Keratinocyte (primary cell): ENCODE measurements around the gene ZNF440. TPM values are rescaled to one million over a fixed set of nuclear protein-coding genes. Genes with fewer than 3 reads are reported as not detected.

Experiments
- DNase-seq: peaks from one replicate; pipeline ENCODE4 v3.0.0-alpha.2; 2011; ENCODE audit warnings: low read depth, missing footprints, low spot score
- FAIRE-seq: peaks from 2 replicates; lab custom pipeline; 2011; peaks lifted over from hg19 to GRCh38; lab: Jason Lieb, UNC
- H2AFZ ChIP-seq: 2 replicates; pipeline ENCODE4 v1.6.0; 2012; ENCODE audit warnings: low read length, control low read depth, inconsistent platforms; ENCODE audit not compliant: control insufficient read depth
- H3K27ac ChIP-seq: 2 replicates; pipeline ENCODE4 v1.5.1; 2011; ENCODE audit warnings: low read length; ENCODE audit not compliant: control insufficient read depth, insufficient read depth
- H3K27me3 ChIP-seq: 3 replicates; pipeline ENCODE4 v1.6.0; 2011; ENCODE audit warnings: low read length; ENCODE audit not compliant: control insufficient read depth, insufficient read depth; ENCODE audit errors: extremely low read depth
- H3K36me3 ChIP-seq, 2 experiments: 2 replicates in 1 of 2; 3 replicates in 1 of 2; pipeline ENCODE4 v1.5.1; 2011; ENCODE audit warnings: low read length in 2 of 2, mild to moderate bottlenecking in 1 of 2; ENCODE audit not compliant: control insufficient read depth in 2 of 2, insufficient read depth in 2 of 2; ENCODE audit errors: extremely low read depth in 1 of 2
- H3K4me1 ChIP-seq: 3 replicates; pipeline ENCODE4 v1.5.1; 2011; ENCODE audit warnings: low read length; ENCODE audit not compliant: control insufficient read depth, insufficient read depth; ENCODE audit errors: extremely low read depth
- H3K4me2 ChIP-seq: 3 replicates; pipeline ENCODE4 v1.6.0; 2011; ENCODE audit warnings: low read depth, low read length; ENCODE audit not compliant: control insufficient read depth, insufficient read depth; ENCODE audit errors: extremely low read depth
- H3K4me3 ChIP-seq, 3 experiments: fragments of 200-600 bp in 1 of 3; sonication (generic) in 1 of 3; 2 replicates in 2 of 3; 3 replicates in 1 of 3; pipeline ENCODE4 v1.5.1; 2011 to 2016; ENCODE audit warnings: low read length in 3 of 3, mild to moderate bottlenecking in 3 of 3, control low read depth in 2 of 3, inconsistent platforms in 1 of 3, low read depth in 1 of 3, mixed read lengths in 1 of 3, mixed run types in 1 of 3, moderate library complexity in 1 of 3; ENCODE audit not compliant: control insufficient read depth in 2 of 3, insufficient read depth in 2 of 3; ENCODE audit errors: extremely low read depth in 1 of 3
- H3K79me2 ChIP-seq: 2 replicates; pipeline ENCODE4 v1.6.0; 2012; ENCODE audit warnings: low read length; ENCODE audit not compliant: control insufficient read depth, insufficient read depth
- H3K9ac ChIP-seq: 3 replicates; pipeline ENCODE4 v1.6.0; 2011; ENCODE audit warnings: low read length; ENCODE audit not compliant: control insufficient read depth, insufficient read depth; ENCODE audit errors: extremely low read depth
- H3K9me1 ChIP-seq: 3 replicates; pipeline ENCODE4 v1.6.0; 2011; ENCODE audit warnings: low read length; ENCODE audit not compliant: control insufficient read depth, insufficient read depth; ENCODE audit errors: extremely low read depth
- H3K9me3 ChIP-seq: 2 replicates; pipeline ENCODE4 v1.5.1; 2012; ENCODE audit warnings: low read depth, low read length; ENCODE audit not compliant: control insufficient read depth
- H4K20me1 ChIP-seq: 3 replicates; pipeline ENCODE4 v1.6.0; 2011; ENCODE audit warnings: low read length; ENCODE audit not compliant: control insufficient read depth, insufficient read depth; ENCODE audit errors: extremely low read depth
- CTCF ChIP-seq, 3 experiments: IDR thresholded peaks in 1 of 3; conservative IDR thresholded peaks in 1 of 3; optimal IDR thresholded peaks in 1 of 3; 2 replicates in 2 of 3; 3 replicates in 1 of 3; pipeline versions ENCODE3 to v1.5.1; 2011; ENCODE audit warnings: low read length in 3 of 3, mild to moderate bottlenecking in 3 of 3, moderate library complexity in 2 of 3, control low read depth in 1 of 3, inconsistent platforms in 1 of 3; ENCODE audit not compliant: insufficient read depth in 2 of 3; ENCODE audit errors: extremely low read depth in 1 of 3
- EZH2 ChIP-seq: IDR thresholded peaks from one replicate; pipeline ENCODE4 v1.6.1; 2012; ENCODE audit warnings: inconsistent platforms, mild to moderate bottlenecking, low read length, moderate library complexity
- dilution Hi-C: fragments of 300-500 bp; cut with MboI; formaldehyde crosslinking; loops from one replicate; pipeline ENCODE4 v1.7.0; 2020; ENCODE audit warnings: low sequenced_read_pairs; ENCODE audit not compliant: extremely low pct_ligation_motif_present
- polyA plus RNA-seq, 5 experiments: library from polyadenylated mRNA; depleted of rRNA in 3 of 5; stranded (reverse) in 3 of 5; stranded (forward) in 1 of 5; unstranded in 1 of 5; fragments of >200 nt; gene quantifications; 1 replicate in 1 of 5; 2 replicates in 3 of 5; 3 replicates in 1 of 5; pipeline versions ENCODE4 v1.2.1 to v1.2.3, GENCODE V29; 2011 to 2012; ENCODE audit warnings: missing spikeins in 2 of 5, low read depth in 1 of 5, low replicate concordance in 1 of 5

Gene ZNF440
- polyA plus RNA-seq, 1 donor (not counting 4 experiments of a cell fraction or from before 2014, with no cell fraction given) = 10.7 TPM

DNA sequence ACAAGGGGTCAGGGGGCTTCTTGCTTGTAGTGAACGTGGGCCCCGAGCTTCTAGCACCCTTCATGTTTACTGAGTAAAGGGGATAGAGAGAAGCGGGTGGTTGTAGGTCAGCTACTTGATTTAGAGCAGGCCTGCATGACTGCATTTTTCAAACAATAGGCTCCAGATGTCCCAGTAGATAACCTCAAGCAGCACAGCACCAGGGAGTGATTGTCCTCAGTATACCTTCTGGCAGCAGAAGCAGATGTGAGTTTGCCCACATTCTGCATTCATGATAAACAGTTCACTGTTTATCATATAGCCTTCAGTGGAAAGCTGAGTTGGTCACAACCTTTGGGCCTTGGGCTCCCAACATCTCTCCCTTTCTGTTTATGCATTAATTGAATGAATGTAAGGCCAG is 39.3 kb downstream of the ZNF440 start:
- H3K4me1 ChIP-seq = no peaks in the 10 kb centered on the region
- no peaks in the 10 kb centered on the region for H3K9me1 ChIP-seq
- TF ChIP-seq CTCF (optimal IDR thresholded peaks at IDR 0.05 in 1 of 3, IDR thresholded peaks at IDR 0.05 in 1 of 3, conservative IDR thresholded peaks at IDR 0.05 in 1 of 3; ENCODE audit: extremely low read depth in 1 of 3, insufficient read depth in 2 of 3, low read length in 3 of 3) (no peak), EZH2 (no peak)
- DNase-seq (no peak), FAIRE-seq (no peak)
- H4K20me1 ChIP-seq = no peaks in the 10 kb centered on the region
- H3K79me2 ChIP-seq = no peaks in the 10 kb centered on the region
- no peaks in the 10 kb centered on the region for H3K36me3 ChIP-seq
- H3K9me3 ChIP-seq = no peaks in the 10 kb centered on the region
- H3K4me3 ChIP-seq = no peak overlapping the region
- no peak overlapping the region for H3K4me2 ChIP-seq
- H3K27me3 ChIP-seq = peaks cover 10% of the 10 kb centered on the region
- H2AFZ ChIP-seq = no peak overlapping the region
- H3K27ac ChIP-seq = no peak overlapping the region
- H3K9ac ChIP-seq = no peak overlapping the region
- dilution Hi-C loops = no loop called here

GRCh38 chr19:11856596-11857250 is 42.6 kb downstream of the ZNF440 start:
- Histone ChIP-seq H4K20me1 (no peaks in the 10 kb centered on the region), H3K9me1 (no peaks in the 10 kb centered on the region), H3K9ac (no peak overlapping the region), H3K36me3 (no peaks in the 10 kb centered on the region), H3K27ac (no peak overlapping the region), H3K79me2 (no peaks in the 10 kb centered on the region), H3K27me3 (no peaks in the 10 kb centered on the region), H3K4me2 (no peak overlapping the region), H3K4me3 (no peak overlapping the region), H3K9me3 (no peaks in the 10 kb centered on the region), H3K4me1 (no peaks in the 10 kb centered on the region), H2AFZ (no peak overlapping the region)
- dilution Hi-C loops = no loop called here
- DNase-seq (no peak), FAIRE-seq (no peak)
- TF ChIP-seq CTCF (optimal IDR thresholded peaks at IDR 0.05 in 1 of 3, IDR thresholded peaks at IDR 0.05 in 1 of 3, conservative IDR thresholded peaks at IDR 0.05 in 1 of 3; ENCODE audit: extremely low read depth in 1 of 3, insufficient read depth in 2 of 3, low read length in 3 of 3) = no peak
- no peak for TF ChIP-seq EZH2
